SU-DHL-6 (cell line): ENCODE data around the gene OXNAD1.

Experiments
- CTCF ChIP-seq: fragments of 200-600 bp; sonication (generic); IDR thresholded peaks from one replicate; pipeline ENCODE4 v1.5.1; 2017; ENCODE audit warnings: antibody characterized with exemption, mild to moderate bottlenecking, low read length, moderate library complexity; ENCODE audit not compliant: insufficient read depth, poor library complexity, severe bottlenecking
- EZH2phosphoT487 ChIP-seq: fragments of 200-600 bp; sonication (generic), shearing (Covaris generic); conservative IDR thresholded peaks from 2 replicates; pipeline ENCODE4 v1.6.1; 2018; ENCODE audit warnings: mild to moderate bottlenecking, antibody characterized with exemption, low read length, moderate library complexity, mixed read lengths

DNA sequence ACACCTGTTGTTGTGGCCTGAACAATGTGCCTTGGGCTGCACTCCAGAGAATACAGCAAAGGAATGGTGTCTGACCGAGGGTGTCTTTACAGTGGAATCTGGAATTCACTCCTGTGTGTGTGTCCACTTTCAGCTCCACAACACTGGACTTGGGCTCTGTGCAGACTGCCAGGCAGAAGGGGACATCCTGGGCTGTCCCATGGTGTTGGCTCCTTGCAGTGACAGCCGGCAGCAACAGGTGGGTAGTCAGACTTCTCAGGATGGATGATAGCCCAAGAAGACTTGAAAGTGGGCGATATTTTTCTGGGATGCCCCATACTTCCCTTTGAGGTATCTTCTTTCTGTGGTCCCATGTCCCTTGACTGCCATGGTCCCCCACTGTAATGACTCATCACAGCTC lies 45.2 kb upstream of the OXNAD1 start:
- TF ChIP-seq CTCF: no peak
- no peak for TF ChIP-seq EZH2phosphoT487
